HEK293T (cell line): ENCODE measurements around the gene RAVER2.

ENCODE experiments used
- CTCF ChIA-PET: fragments of 350-600 bp; formaldehyde crosslinking; extraction: SDS; loops from one replicate; lab custom pipeline; 2021; ENCODE audit warnings: antibody characterized with exemption, inconsistent platforms; lab: Yijun Ruan, JAX
- POLR2A ChIA-PET: fragments of 350-600 bp; formaldehyde crosslinking; extraction: SDS; loops from one replicate; lab custom pipeline; 2020; ENCODE audit warnings: antibody characterized with exemption, inconsistent platforms; lab: Yijun Ruan, JAX
- DNase-seq: peaks from one replicate; pipeline ENCODE4 v3.0.0; 2012; ENCODE audit warnings: mixed read lengths; ENCODE audit errors: extremely low spot score
- ARNT ChIP-seq: fragments of 450-650 bp; IDR thresholded peaks from 2 replicates; pipeline ENCODE4 v1.6.1; 2017; ENCODE audit warnings: mild to moderate bottlenecking
- BHLHE40 ChIP-seq: fragments of 450-650 bp; IDR thresholded peaks from 2 replicates; pipeline ENCODE4 v1.6.1; 2016; ENCODE audit warnings: mild to moderate bottlenecking, moderate library complexity, borderline replicate concordance
- CTBP1 ChIP-seq: fragments of 450-650 bp; IDR thresholded peaks from 2 replicates; pipeline ENCODE4 v1.6.1; 2016; ENCODE audit warnings: borderline replicate concordance
- ELF4 ChIP-seq: fragments of 450-650 bp; IDR thresholded peaks from 2 replicates; pipeline ENCODE4 v1.6.1; 2017; ENCODE audit warnings: antibody characterized with exemption
- FOXA1 ChIP-seq: fragments of 450-650 bp; IDR thresholded peaks from 2 replicates; pipeline ENCODE4 v1.6.1; 2016; ENCODE audit warnings: mild to moderate bottlenecking
- FOXK2 ChIP-seq: fragments of 450-650 bp; IDR thresholded peaks from 2 replicates; pipeline ENCODE4 v1.6.1; 2016; ENCODE audit warnings: mild to moderate bottlenecking
- FOXM1 ChIP-seq: fragments of 450-650 bp; IDR thresholded peaks from 2 replicates; pipeline ENCODE4 v1.6.1; 2017; ENCODE audit warnings: mild to moderate bottlenecking, borderline replicate concordance
- HDGF ChIP-seq: fragments of 450-650 bp; IDR thresholded peaks from 2 replicates; pipeline ENCODE4 v1.6.1; 2017; ENCODE audit warnings: antibody characterized with exemption, borderline replicate concordance
- L3MBTL2 ChIP-seq: fragments of 450-650 bp; conservative IDR thresholded peaks from 2 replicates; pipeline ENCODE4 v1.6.1; 2016; ENCODE audit warnings: mild to moderate bottlenecking
- LEF1 ChIP-seq: fragments of 450-650 bp; IDR thresholded peaks from 2 replicates; pipeline ENCODE4 v1.6.1; 2017; ENCODE audit warnings: mild to moderate bottlenecking, borderline replicate concordance
- NFRKB ChIP-seq: fragments of 450-650 bp; IDR thresholded peaks from 2 replicates; pipeline ENCODE4 v1.6.1; 2016; ENCODE audit warnings: mild to moderate bottlenecking, moderate library complexity
- SP1 ChIP-seq: fragments of 450-650 bp; IDR thresholded peaks from 2 replicates; pipeline ENCODE4 v1.6.1; 2017
- SUZ12 ChIP-seq: fragments of 450-650 bp; IDR thresholded peaks from 2 replicates; pipeline ENCODE4 v1.6.1; 2016; ENCODE audit warnings: mild to moderate bottlenecking
- TARDBP ChIP-seq: fragments of 450-650 bp; IDR thresholded peaks from 2 replicates; pipeline ENCODE4 v1.6.1; 2016
- ZNF384 ChIP-seq: fragments of 450-650 bp; IDR thresholded peaks from 2 replicates; pipeline ENCODE4 v1.6.1; 2016
- TF ChIP-seq, protein P1 (sequence below): fragments of 450-650 bp; IDR thresholded peaks from 2 replicates; pipeline ENCODE4 v1.6.1; 2016

The RAVER2 gene

DNA sequence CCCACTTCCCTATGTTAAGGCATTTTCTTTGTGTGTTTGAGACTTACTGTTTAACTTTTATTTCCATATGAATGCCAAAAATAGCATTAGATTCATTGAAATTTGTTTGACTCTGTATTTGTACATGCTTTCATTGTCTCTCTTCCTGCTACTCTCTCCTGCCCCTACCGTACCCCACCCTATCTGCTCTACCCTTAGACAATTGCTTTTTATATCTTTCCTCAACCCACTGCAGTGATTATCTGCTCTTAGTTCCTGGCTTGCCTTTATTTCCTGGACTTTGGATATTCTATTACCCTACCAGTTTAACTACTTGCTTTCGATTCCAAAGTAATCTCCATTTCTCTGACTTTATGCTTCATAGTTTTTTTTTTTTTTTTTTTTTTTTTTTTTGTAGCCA is 10.5 kb downstream of the RAVER2 start:
- ChIA-PET CTCF (interaction anchor here (0.5 kb wide), 1 partner anchor 41 kb away, joined by 3 read pairs; no protein-coding TSS in a partner anchor), POLR2A (interaction anchor here (1.0 kb wide), 1 partner anchor 9 kb away, joined by 5 read pairs; no protein-coding TSS in a partner anchor)
- TF ChIP-seq ZNF384: 0 out of 2 replicates have a peak, but pooled peaks have one; percentile 7
- no peak for TF ChIP-seq CTBP1
- no peak for TF ChIP-seq FOXA1
- no peak for DNase-seq

DNA sequence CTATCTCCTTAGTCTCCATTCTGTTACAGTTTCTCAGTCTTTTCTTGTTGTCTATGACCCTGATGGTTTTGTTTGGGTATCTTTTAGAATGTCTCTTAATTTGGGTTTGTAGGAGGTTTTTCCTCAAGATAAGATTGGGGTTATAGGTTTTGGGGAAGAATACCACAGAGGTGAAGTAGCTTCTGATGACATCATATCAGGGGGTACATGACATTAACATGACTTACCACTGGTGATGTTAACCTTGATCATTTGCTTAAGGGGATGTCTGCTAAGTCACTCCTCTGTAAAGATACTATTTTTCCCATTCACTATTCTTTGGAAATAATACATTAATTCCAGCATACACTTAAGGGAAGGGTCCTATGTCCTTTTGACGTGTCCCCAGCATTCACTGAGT is 11.9 kb downstream of the RAVER2 start:
- TF ChIP-seq FOXM1: no peak
- no peak for TF ChIP-seq NFRKB
- TF ChIP-seq, protein P1, sequence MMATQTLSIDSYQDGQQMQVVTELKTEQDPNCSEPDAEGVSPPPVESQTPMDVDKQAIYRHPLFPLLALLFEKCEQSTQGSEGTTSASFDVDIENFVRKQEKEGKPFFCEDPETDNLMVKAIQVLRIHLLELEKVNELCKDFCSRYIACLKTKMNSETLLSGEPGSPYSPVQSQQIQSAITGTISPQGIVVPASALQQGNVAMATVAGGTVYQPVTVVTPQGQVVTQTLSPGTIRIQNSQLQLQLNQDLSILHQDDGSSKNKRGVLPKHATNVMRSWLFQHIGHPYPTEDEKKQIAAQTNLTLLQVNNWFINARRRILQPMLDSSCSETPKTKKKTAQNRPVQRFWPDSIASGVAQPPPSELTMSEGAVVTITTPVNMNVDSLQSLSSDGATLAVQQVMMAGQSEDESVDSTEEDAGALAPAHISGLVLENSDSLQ: no peak
- TF ChIP-seq ELF4: no peak
- TF ChIP-seq LEF1: no peak
- no peak for TF ChIP-seq ZNF384
- no peak for TF ChIP-seq SP1
- TF ChIP-seq TARDBP: no peak
- TF ChIP-seq SUZ12: no peak
- no peak for TF ChIP-seq FOXA1
- no peak for TF ChIP-seq HDGF
- TF ChIP-seq L3MBTL2: no peak
- no peak for TF ChIP-seq CTBP1
- no peak for TF ChIP-seq BHLHE40
- TF ChIP-seq FOXK2: no peak
- no peak for TF ChIP-seq ARNT
- no peak for DNase-seq
- ChIA-PET CTCF (no interaction called here), POLR2A (no interaction called here)

DNA sequence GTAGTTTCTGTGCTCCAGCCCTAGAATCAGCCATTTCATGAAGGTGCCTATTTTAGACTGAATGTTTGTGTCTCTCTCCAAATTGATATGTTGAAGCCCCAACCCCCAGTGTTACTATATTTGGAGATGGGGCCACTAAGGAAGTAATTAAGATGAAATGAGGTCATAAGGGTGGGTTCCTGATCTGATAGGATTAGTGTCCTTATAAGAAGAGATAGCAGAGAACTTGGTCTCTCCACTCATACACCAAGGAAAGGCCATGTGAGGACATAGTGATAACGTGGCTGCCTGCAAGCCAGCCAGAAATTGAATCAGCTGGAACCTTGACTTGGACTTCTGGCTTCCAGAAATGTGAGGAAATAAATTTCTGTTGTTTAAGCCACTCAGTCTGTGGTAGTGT is 12.3 kb downstream of the RAVER2 start:
- CTCF ChIA-PET: no interaction called here
- DNase-seq: no peak
- TF ChIP-seq ARNT (no peak), ELF4 (no peak), NFRKB (no peak), HDGF (no peak), SUZ12 (no peak), TARDBP (no peak), FOXK2 (no peak), BHLHE40 (no peak)
- POLR2A ChIA-PET: no interaction called here

DNA sequence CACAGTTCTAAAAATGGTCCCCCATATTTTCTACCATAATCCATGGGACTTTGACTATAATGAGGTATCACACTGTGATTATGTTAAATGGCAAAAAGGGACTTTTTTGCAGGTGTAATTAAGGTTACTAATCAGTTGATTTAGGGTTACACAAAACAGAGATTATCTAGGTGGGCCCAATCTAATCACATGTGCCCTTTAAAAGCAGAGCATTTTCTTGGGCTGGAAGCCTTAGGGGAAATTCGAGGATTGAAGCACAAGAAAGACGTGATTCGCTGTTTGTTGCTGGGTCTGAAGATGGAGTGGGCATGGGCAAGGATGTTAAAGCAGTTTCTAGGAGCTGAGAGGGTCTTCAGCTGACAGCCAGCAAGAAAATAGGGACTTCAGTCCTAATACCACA is 13.4 kb downstream of the RAVER2 start:
- TF ChIP-seq ARNT: no peak
- no peak for TF ChIP-seq CTBP1
- TF ChIP-seq SP1: no peak
- TF ChIP-seq FOXM1: no peak
- no peak for TF ChIP-seq FOXK2
- no peak for TF ChIP-seq TARDBP
- TF ChIP-seq SUZ12: no peak
- TF ChIP-seq ZNF384: no peak
- no peak for TF ChIP-seq L3MBTL2
- ChIA-PET CTCF (no interaction called here), POLR2A (no interaction called here)
- no peak for DNase-seq

DNA sequence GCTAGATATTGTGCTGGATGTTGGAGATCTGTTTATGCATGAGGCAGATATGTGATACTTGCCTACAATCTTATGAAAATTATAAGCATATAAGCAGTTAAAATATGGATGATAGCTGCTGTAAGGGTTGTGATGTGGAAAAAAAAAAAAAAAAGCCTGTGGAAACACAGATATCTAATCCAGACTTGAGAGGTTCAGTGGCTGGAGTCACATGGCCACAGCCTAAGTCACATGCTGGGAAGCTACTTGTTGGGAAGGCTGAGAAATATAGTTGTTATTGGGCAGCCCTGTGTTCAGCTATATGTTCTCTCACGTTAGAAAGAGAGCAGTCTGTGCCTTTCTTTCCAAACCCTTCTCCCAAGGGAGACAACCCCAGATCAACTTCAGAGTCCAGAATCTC is 15.1 kb downstream of the RAVER2 start:
- TF ChIP-seq ARNT (no peak), SP1 (no peak), NFRKB (no peak), TARDBP (no peak), ZNF384 (no peak), ELF4 (no peak), CTBP1 (no peak), HDGF (no peak), FOXM1 (no peak), SUZ12 (no peak), LEF1 (no peak), L3MBTL2 (no peak), BHLHE40 (no peak), FOXK2 (no peak), FOXA1 (no peak)
- TF ChIP-seq, protein P1: no peak
- POLR2A ChIA-PET: no interaction called here
- no peak for DNase-seq
- CTCF ChIA-PET: no interaction called here

DNA sequence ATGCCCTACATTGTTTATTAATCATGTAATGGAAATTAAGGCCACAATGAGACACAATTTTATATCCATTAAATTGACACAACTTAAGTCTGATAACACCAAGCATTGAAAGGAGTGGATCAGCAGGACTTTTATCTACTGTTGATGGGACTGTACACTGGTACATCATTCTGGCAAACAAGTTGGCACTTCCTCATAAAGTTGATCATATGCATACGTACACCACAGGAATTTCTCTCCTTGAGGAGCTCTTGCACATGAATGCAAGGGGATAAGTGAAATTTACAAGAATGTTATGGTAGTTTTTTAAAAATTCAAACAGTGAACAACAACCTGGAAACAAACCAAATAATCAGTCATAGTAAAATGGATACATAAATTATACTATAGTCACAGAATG is 20.1 kb downstream of the RAVER2 start:
- ChIA-PET CTCF (no interaction called here), POLR2A (interaction anchor here (1.3 kb wide), 1 partner anchor 20 kb away, joined by 3 read pairs; the partner anchor contains the start of gene RAVER2)
- TF ChIP-seq FOXM1: no peak
- 0 out of 2 replicates have a peak, but pooled peaks have one; percentile 11 for TF ChIP-seq L3MBTL2
- no peak for DNase-seq

DNA sequence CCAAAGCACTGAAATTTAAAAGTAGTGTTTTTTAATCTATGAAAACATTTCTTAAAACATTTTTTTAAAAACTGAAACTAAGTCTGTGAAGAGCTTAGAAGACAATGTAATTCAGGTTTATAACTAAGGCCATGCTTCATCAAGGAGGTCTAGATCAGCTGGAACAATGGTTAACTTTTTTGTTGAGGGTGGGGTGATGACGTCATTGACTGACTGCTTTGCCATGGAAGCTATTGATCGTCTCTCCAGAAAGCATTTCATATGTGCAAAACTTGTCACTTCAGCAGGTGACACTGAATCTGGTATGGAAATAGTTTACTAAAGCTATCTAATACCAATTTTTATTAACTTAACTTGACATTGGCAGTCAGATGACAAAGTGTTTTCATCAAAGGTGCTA is 21.0 kb downstream of the RAVER2 start:
- DNase-seq: peak; percentile 39
- ChIA-PET POLR2A (interaction anchor here (1.3 kb wide), 1 partner anchor 20 kb away, joined by 3 read pairs; the partner anchor contains the start of gene RAVER2), CTCF (interaction anchor here (0.6 kb wide), 1 partner anchor 467 kb away, joined by 3 read pairs; no protein-coding TSS in a partner anchor)
- TF ChIP-seq, protein P1: peak; percentile 49; the same call in 1 of the 2 replicates
- TF ChIP-seq SUZ12 (no peak), BHLHE40 (no peak), ZNF384 (no peak), FOXA1 (no peak)
